HL-60/S4 treated with phorbol 12-myristate 13-acetate at 8.2 ng/mL for 4 days and 3 days (cell line): ENCODE results near the gene KLHL9.
"Not testable (repeated sequence)": the region's sequence is repeated elsewhere in the genome, so short reads cannot be mapped to it uniquely, and the experiment has no call there.

Experiments used
- in situ Hi-C: fragments of 300-500 bp; cut with MboI; formaldehyde crosslinking; loops from 2 replicates; pipeline ENCODE4 v1.15.0; 2022; ENCODE audit warnings: low sequenced_read_pairs

Gene KLHL9, protein sequence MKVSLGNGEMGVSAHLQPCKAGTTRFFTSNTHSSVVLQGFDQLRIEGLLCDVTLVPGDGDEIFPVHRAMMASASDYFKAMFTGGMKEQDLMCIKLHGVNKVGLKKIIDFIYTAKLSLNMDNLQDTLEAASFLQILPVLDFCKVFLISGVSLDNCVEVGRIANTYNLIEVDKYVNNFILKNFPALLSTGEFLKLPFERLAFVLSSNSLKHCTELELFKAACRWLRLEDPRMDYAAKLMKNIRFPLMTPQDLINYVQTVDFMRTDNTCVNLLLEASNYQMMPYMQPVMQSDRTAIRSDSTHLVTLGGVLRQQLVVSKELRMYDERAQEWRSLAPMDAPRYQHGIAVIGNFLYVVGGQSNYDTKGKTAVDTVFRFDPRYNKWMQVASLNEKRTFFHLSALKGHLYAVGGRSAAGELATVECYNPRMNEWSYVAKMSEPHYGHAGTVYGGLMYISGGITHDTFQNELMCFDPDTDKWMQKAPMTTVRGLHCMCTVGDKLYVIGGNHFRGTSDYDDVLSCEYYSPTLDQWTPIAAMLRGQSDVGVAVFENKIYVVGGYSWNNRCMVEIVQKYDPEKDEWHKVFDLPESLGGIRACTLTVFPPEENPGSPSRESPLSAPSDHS

DNA sequence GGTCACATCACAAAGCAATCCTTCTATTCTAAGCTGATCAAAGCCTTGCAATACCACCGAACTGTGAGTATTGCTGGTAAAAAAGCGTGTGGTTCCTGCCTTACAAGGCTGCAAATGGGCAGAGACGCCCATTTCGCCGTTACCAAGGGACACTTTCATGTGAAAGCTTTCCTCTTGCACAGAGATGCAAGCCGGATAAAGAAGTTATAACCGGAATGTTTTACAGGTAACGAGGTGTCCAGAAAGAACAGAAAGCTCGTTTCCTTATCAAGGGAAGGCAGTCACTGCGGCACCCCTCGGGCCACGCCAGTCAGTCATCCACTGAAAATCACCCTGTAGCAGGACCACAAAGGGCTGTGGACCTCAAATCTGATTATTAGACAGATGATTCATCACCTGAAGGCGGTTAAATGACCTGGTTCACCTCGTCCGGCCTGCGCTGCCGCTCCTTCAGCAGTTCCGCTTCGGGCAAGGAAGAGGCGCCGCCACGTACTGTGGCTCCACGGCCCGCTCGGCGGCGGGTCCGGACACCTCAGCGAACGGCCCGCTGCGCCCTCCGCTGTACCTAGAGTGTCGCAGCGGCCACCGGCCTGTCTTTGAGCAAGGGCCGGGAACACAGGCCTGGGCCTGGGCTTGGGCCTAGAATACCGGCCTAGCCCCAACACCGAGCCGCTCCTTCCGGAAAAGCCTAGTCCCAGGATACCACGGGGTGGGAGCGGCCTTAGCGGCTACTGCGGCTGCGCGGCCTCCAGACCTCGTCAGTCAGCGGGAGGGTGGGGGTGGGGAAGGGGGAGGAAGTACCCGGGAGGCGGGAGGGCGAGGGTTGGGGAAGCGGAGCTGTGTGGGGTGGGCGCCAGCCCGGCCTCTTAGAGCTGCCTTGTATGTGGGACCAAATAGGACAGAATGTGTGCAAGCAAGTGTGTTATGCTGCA lies at the start of gene KLHL9:
Gene KLHL9 (minus strand): TSS at position 704 of the 932 bp plus-strand sequence. CDS start 545 bp downstream, at position 159.
- in situ Hi-C loops: no loop called here

DNA sequence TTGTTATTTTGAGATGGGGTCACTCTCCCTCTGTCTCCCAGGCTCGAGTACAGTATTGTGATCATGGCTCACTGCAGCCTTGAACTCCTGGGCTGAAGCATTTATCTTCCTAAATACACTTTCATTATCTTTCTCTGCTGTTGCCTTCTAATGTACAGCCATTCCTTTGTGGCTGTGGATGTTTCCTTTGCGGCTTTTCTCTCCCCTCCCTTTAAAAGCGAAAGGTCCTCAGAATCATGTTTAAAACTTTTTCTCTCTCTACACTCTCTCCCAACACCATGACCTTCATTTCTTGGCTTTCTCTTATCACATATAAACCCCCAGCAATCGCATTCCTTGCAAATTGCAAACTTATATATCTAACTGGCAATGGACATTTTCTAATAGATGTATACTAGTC lies 48.4 kb upstream of the KLHL9 start:
- in situ Hi-C loops: no loop called here

DNA sequence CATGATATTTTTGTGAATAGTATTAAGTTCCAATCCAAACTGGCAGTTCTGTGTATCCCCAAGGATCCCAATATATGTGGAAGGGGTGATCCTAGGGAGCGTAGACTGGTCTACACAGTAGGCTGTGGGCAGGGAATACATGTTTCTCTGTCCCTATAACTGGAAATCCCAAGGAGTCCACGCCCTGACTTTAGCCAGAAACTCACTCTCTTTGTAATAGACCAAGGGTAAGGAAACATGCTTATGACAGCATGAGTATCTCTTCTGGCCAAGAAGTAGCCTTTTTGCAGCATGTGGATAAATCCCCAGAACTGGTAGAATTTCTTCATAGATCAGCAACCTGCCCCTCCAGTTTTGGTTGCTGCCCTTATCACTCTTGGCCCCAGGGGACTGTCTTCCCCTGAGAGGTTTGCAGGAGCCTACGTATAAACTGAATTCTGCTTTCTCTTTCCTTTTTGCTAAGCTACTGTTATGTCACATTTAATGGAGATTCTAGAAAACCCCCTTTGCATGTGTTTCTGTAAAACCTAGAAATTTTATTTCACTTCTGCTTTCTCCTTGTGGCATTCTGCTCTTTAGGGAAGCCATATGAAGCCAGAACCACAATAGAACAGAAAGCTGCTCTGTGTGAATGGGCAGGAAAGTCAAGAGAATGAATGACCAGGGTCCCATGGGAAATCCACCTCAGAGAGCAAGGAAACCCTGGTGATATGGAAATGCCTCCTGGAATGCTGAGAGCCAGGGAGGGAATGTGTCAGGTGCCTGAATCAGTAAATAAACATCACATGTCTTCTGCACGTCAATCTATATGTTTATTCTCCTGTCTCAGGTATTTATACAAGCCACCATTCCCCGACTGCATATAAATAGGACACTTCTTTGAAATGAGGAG lies 46.5 kb upstream of the KLHL9 start:
- in situ Hi-C loops: no loop called here

DNA sequence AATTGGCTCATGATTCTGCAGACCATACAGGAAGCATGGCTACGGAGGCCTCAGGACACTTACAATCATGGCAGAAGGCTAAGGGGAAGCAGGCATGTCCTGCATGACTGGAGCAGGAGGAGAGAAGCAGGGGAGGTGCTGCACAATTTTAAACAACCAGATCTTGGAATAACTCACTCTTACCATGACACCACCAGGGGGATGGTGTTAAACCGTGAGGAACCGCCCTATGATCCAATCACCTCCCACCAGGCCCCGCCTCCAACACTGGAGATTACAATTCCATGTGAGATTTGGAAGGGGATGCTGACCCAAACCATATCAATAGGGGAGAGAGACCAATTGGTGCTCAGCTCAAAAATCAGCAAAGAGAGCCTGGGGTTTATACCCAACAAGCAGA lies 36.3 kb upstream of the KLHL9 start:
- in situ Hi-C loops: not testable (repeated sequence)

DNA sequence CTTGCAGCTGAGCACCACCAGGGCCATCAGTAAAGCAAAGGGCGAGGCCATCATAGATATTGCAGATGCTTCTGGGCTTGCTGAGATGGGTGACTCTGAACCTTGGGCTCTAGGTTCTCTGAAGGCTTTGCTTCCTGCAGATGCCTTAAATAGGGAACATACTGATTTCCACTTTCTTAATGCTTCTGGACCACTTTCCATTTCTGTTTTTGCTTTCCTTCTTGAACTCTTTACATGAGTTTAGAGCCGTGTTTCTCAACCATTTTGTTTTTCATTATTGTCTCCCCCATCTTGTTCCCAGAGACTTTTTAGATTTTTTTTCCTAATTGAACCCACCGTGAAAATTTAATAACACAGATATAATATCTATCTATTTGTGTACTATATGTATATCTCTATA lies 32.8 kb upstream of the KLHL9 start, which contains the start of gene IFNA13:
Gene IFNA13 (minus strand): TSS at position 101 of the 400 bp plus-strand sequence. CDS start 47 bp downstream, at position 54.
- in situ Hi-C loops: no loop called here

DNA sequence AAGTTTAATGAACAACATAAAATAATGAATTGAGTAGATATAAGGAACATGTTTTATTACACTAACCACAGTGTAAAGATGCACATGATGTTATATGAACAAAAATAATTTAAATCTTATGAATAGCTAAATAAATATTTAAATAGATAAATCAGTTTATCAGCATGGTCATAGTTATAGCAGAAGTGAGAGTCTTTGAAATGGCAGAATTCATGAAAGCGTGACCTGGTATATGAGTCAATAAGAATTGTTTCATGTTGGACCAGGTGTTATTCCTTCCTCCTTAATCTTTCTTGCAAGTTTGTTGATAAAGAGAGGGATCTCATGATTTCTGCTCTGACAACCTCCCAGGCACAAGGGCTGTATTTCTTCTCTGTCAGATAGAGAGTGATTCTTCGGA lies 32.0 kb upstream of the KLHL9 start:
- in situ Hi-C loops: not testable (repeated sequence)

DNA sequence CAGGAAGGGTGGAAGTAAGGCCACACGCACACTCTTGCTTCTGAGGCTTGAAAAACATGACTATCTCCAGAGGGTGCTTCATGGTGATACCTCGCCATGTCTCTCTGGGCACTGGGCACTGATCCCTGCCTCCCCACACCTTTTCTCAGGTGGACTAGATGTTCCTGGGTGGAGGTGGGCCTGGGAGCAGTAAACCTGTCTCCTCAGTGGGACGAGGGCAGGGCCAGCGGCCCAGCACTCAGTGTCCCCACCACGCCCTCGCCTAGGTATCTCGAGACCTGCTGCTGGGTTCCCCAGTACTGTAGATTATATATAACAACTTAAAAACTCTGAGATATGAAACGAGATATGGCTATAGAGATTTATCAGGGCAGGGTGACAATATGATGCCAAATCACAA lies 27.1 kb upstream of the KLHL9 start:
- in situ Hi-C loops: no loop called here

DNA sequence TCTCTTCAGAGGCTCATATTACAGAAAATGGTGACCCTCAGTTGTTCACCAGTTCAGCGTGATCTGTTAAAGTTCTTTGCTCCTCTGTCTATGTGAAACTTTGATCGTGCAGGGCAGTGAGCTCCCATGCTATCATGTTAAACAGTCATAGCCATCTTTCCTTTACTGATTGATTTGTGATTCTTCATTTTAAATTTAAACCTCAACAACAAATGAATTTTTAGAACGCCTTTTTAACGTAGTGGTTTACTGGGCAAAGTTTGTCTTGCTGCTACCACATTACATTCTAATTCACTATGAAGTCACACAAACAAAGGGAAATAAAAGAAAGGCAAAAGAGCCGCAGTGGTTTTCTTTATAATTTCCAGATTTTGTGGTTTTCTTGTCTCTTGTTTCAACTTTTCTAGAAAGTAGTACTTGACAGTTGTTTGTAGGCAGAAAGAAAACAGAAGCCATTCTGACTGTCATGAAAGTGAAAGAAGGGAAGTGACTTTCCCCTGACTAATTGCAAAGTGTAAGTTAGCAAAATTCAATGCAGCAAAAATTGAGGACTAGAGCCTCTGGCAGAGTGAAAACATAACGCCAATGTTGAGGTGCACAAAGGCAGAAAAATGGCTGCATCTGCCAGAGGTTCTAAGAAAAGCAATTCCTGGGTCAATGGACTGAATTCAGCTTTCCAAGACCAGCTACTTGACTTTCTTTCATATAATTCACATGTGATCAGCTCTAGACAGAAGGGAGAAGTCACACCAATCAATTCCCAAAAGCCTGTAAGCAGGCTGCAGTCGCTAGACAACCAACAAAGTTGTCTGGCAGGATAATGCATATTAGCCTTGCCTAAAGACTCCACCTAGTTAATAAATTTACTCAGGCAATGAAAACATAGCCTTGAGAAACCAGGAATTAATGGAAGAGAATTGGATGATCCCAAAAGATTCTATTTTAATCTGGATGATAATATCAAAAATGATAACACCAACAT lies 22.6 kb upstream of the KLHL9 start:
- in situ Hi-C loops: no loop called here

DNA sequence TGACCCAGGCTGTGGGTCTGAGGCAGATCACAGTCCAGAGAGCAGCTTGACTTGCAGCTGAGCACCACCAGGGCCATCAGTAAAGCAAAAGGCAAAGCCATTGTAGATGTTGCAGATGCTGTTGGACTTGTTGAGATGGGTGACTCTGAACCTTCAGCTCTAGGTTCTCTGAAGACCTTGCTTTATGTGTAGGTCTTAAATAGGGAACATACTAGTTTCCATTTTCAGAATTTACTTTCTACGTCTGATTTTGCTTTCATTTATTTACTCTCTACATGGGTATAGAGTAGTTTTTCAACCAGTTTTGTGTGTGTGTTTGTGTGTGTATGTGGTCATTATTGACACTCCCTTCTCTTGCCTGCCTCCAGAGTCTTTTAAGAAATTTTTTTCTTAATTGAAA lies 15.6 kb upstream of the KLHL9 start, which contains the start of gene IFNA6:
Gene IFNA6 (minus strand): TSS at position 101 of the 400 bp plus-strand sequence. CDS start 0 bp downstream, at position 101.
- in situ Hi-C loops: no loop called here

DNA sequence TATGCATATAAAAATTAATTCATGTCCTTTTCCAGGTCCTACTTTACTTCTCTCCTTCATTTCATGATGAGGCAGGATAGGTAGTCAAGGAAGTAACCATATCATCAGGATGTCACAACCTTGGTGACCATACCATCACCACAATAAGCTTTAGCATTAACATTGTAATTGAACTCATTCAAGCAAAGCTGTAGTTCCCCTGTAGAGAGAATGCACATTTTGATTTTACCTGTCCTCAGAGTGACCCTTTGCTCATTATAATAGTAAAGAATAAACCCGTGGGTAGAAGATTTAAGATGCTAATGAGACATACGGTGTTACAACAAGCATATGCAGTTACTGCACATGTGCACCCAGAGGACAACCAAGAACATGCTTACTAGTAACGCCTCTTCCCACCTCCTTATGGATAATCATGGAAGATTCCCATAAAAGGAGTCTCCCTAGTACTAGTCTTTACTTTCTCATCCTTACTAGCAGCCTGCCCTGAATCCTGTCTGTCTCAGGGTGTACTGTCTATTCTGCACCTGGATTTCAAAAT lies 13.3 kb upstream of the KLHL9 start:
- in situ Hi-C loops: no loop called here

DNA sequence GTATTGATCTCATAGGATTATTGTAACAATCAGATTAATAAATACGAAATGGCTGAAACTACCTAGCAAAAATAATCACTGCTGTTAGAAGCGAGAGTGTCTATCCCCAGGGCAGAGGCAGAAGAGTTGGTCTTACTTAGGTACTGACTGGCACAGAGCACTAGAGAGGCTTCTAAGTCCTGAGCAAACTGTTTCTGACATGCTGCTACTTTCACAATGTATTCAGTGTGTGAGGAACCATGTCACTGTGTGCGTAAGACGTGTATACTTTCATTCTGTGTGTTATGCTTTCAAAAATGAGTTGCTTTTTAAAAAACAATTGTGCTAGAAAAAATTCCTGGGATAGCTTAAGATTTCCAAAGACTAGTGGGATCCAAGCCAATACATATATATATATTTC lies 5.5 kb upstream of the KLHL9 start:
- in situ Hi-C loops: no loop called here

DNA sequence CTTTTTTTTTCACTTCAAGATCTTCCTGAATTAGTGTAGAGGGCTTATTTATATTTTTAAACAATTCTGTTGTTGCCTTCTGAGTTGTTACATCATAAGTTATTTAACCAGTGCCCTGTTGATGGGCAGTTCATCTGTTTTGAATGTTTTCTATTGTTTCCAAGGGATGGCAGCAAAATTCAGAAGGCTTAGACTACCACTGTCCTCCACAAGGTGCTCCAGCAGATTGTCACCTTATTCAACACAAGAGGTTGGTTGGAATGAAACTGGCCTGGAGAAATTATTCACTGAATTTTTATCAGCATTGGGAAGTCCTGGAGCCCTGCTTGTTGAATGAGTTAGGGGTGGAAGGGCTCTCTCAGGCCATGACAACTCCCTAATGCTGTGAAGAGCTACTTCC lies 1.3 kb upstream of the KLHL9 start:
- in situ Hi-C loops: no loop called here

DNA sequence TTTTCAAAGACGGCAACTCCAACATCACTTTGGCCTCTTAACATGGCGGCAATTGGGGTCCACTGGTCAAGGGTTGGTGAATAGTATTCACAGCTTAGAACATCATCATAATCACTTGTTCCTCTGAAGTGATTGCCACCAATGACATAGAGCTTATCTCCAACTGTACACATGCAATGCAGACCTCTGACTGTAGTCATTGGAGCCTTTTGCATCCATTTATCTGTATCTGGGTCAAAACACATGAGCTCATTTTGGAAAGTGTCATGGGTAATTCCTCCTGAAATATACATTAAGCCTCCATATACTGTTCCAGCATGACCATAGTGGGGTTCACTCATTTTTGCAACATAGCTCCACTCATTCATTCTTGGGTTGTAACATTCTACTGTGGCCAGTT lies 2.0 kb downstream of the KLHL9 start:
- in situ Hi-C loops: no loop called here

DNA sequence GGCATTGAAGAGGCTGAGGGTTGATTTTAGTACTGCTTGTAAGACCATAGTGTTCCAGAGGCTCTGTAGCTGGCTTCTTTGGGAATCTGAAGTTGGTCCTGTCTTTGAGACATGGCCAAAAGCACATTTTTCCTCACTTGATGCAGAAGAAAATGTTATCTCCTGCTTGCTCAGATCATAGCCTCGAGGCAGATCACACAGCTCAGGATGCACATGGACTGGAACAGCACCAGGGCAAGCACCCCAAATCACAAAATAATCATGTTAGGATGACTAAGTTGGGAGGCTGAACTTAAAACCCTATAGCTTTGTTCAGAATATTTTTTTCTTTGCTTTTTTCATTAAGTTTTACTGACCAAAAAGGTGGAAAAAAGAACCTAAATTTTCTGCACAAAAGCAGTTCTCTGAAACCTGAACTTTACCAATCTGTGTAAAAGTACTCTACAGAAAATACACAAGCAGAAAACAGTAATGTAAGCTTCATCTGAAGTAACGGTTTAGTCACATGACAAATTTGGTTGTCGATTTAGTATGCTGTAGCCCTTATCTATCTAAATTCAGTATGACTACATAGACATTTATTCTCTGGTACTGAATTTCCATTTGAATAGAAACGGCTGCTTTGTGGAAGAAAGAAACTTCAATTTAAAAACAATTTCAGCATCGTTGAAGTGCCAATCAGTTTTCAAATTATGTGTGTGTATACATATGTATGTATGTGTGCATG lies 3.4 kb downstream of the KLHL9 start:
- in situ Hi-C loops: no loop called here

DNA sequence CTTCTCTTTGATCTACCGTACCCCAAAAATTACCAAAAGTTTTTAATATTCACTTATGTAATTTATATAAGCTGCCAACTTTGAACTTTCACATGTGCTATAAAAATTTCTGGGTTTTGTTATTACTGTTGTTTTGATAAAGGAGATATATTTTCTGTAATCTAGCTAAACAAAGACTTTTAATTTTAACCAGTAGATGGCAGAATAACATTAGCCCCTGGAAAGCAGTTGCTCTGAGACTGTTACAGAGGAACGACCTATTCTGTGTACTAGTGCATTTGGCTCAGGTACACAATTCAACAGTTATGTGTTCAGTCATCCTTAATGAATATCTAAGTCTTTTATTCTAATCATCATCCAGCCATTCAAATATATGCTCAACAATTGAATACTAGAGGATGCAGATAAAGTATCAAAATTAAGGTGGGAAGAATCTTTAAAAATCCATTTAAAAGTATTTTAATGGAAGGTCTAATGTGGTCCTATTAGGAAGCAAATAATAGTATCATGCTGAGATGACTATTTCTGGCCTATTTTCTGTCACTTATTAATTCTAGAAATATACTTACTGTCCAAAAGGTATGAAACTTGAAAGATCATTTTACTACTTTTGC lies 8.6 kb downstream of the KLHL9 start:
- in situ Hi-C loops: no loop called here

DNA sequence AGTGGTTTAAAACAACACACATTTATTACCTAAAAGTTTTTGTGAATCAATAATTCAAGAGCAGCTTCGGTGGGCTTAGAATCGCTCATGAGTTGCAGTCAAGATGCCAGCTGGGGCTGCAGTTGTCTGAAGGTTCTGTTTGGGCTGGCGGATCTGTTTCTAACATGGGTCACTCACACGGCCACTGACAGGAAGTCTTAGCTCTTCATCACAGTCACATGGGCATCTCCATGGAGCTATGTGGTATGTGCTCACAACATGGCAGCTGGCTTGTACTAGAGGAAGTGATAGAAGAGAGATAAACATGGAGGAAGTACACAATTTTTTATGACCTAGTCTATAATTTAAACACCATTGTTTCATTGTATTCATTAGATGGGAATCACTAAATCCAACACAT lies 11.2 kb downstream of the KLHL9 start:
- in situ Hi-C loops: no loop called here

DNA sequence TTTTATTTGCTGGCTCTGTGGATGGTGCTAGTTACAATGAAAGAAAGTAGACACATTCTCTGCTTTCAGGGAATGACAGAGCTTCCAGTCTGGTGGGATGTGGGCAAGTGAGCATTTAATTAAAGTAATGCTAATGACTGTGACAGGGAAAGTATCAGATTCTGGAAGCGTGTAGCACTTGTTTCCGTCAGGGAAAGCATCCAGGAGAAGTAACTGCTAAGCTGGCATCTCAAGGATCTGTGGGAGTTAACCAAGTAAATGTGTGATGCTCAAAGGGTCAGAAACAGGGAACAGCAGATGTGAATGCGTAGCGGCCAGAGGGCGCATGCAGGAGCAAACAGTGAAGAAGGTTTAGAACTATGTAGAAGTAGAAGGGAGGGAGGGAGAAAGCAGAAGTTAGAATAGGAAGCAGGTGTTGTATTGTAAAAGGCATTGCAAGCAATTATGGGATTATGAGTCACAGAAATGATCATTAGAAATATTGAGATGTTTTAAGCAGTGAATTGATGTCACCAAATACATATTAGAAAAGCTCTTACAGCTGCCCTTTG lies 12.2 kb downstream of the KLHL9 start:
- in situ Hi-C loops: no loop called here
